Measurements from ENCODE around the gene RNF213. TPM values are rescaled to one million over a fixed set of nuclear protein-coding genes. Genes with fewer than 3 reads are reported as not detected.

The RNF213 gene
- total RNA-seq, 1 experiment from 2014 or later = 15.0 TPM

GRCh38 chr17:80221351-80222105 lies 39.1 kb upstream of the RNF213 start:
- Histone ChIP-seq H3K9me2 (replicated peaks; ENCODE audit: insufficient read depth, low read length) (no peaks in the 10 kb centered on the region), H4K20me1 (ENCODE audit: insufficient read depth, low read depth, low read length) (no peaks in the 10 kb centered on the region; the same call in 1 of the 2 replicates), H3K4me3 (ENCODE audit: low read length) (no peak overlapping the region), H3K36me3 (ENCODE audit: insufficient read depth, low read length) (no peaks in the 10 kb centered on the region), H3K27me3 (ENCODE audit: low read length) (no peaks in the 10 kb centered on the region), H3K79me2 (ENCODE audit: low read length) (peaks cover 9% of the 10 kb centered on the region; the same call in 1 of the 2 replicates), H3K4me1 (ENCODE audit: low read length) (peaks cover 16% of the 10 kb centered on the region), H2AFZ (ENCODE audit: low read length) (no peak overlapping the region), H3K9me3 (ENCODE audit: low read length) (no peaks in the 10 kb centered on the region), H3K9ac (ENCODE audit: low read length) (no peak overlapping the region), H3K4me2 (ENCODE audit: low read depth, low read length, poor library complexity, severe bottlenecking) (no peak overlapping the region), H3K27ac (ENCODE audit: low read length) (no peak overlapping the region)
- DNase-seq = no peak

GRCh38 chr17:80222376-80223141 lies 38.1 kb upstream of the RNF213 start:
- H3K36me3 ChIP-seq (ENCODE audit: insufficient read depth, low read length) = no peaks in the 10 kb centered on the region
- H3K9me2 ChIP-seq (replicated peaks; ENCODE audit: insufficient read depth, low read length) = no peaks in the 10 kb centered on the region
- H2AFZ ChIP-seq (ENCODE audit: low read length) = no peak overlapping the region
- H3K27me3 ChIP-seq (ENCODE audit: low read length) = no peaks in the 10 kb centered on the region
- no peak overlapping the region for H3K4me3 ChIP-seq (ENCODE audit: low read length)
- no peak for DNase-seq
- H3K9me3 ChIP-seq (ENCODE audit: low read length) = no peaks in the 10 kb centered on the region
- no peak overlapping the region for H3K27ac ChIP-seq (ENCODE audit: low read length)
- peaks cover 9% of the 10 kb centered on the region; the same call in 1 of the 2 replicates for H3K79me2 ChIP-seq (ENCODE audit: low read length)
- H3K4me1 ChIP-seq (ENCODE audit: low read length) = peaks cover 16% of the 10 kb centered on the region
- H3K4me2 ChIP-seq (ENCODE audit: low read depth, low read length, poor library complexity, severe bottlenecking) = no peak overlapping the region
- H3K9ac ChIP-seq (ENCODE audit: low read length) = no peak overlapping the region
- H4K20me1 ChIP-seq (ENCODE audit: insufficient read depth, low read depth, low read length) = no peaks in the 10 kb centered on the region; the same call in 1 of the 2 replicates

GRCh38 chr17:80223142-80223815 lies 37.4 kb upstream of the RNF213 start:
- H3K36me3 ChIP-seq (ENCODE audit: insufficient read depth, low read length) = no peaks in the 10 kb centered on the region
- H3K9me2 ChIP-seq (replicated peaks; ENCODE audit: insufficient read depth, low read length) = no peaks in the 10 kb centered on the region
- no peak overlapping the region for H3K4me2 ChIP-seq (ENCODE audit: low read depth, low read length, poor library complexity, severe bottlenecking)
- H3K9me3 ChIP-seq (ENCODE audit: low read length) = no peaks in the 10 kb centered on the region
- DNase-seq = no peak
- H3K4me3 ChIP-seq (ENCODE audit: low read length) = no peak overlapping the region
- H3K4me1 ChIP-seq (ENCODE audit: low read length) = peaks cover 16% of the 10 kb centered on the region
- H3K9ac ChIP-seq (ENCODE audit: low read length) = no peak overlapping the region
- H3K27me3 ChIP-seq (ENCODE audit: low read length) = no peaks in the 10 kb centered on the region
- H3K79me2 ChIP-seq (ENCODE audit: low read length) = peaks cover 9% of the 10 kb centered on the region; the same call in 1 of the 2 replicates
- no peak overlapping the region for H3K27ac ChIP-seq (ENCODE audit: low read length)
- no peak overlapping the region for H2AFZ ChIP-seq (ENCODE audit: low read length)
- no peaks in the 10 kb centered on the region; the same call in 1 of the 2 replicates for H4K20me1 ChIP-seq (ENCODE audit: insufficient read depth, low read depth, low read length)

- peaks cover 9% of the 10 kb centered on the region; the same call in 1 of the 2 replicates for H3K79me2 ChIP-seq (ENCODE audit: low read length)
- H3K9me3 ChIP-seq (ENCODE audit: low read length) = no peaks in the 10 kb centered on the region
- H3K4me1 ChIP-seq (ENCODE audit: low read length) = peaks cover 16% of the 10 kb centered on the region
- no peak overlapping the region for H2AFZ ChIP-seq (ENCODE audit: low read length)
- no peaks in the 10 kb centered on the region for H3K27me3 ChIP-seq (ENCODE audit: low read length)
- no peaks in the 10 kb centered on the region for H3K36me3 ChIP-seq (ENCODE audit: insufficient read depth, low read length)
- DNase-seq = no peak
- no peaks in the 10 kb centered on the region; the same call in 1 of the 2 replicates for H4K20me1 ChIP-seq (ENCODE audit: insufficient read depth, low read depth, low read length)
- H3K9ac ChIP-seq (ENCODE audit: low read length) = no peak overlapping the region
- no peaks in the 10 kb centered on the region for H3K9me2 ChIP-seq (replicated peaks; ENCODE audit: insufficient read depth, low read length)
- H3K4me3 ChIP-seq (ENCODE audit: low read length) = no peak overlapping the region
- no peak overlapping the region for H3K27ac ChIP-seq (ENCODE audit: low read length)
- no peak overlapping the region for H3K4me2 ChIP-seq (ENCODE audit: low read depth, low read length, poor library complexity, severe bottlenecking)
These were observed 36.7 kb upstream of the RNF213 start for GRCh38 chr17:80223838-80224497.

- no peak overlapping the region for H3K4me2 ChIP-seq (ENCODE audit: low read depth, low read length, poor library complexity, severe bottlenecking)
- H3K27me3 ChIP-seq (ENCODE audit: low read length) = no peaks in the 10 kb centered on the region
- no peak for DNase-seq
- H3K4me1 ChIP-seq (ENCODE audit: low read length) = peaks cover 9% of the 10 kb centered on the region
- H4K20me1 ChIP-seq (ENCODE audit: insufficient read depth, low read depth, low read length) = no peaks in the 10 kb centered on the region
- H3K9ac ChIP-seq (ENCODE audit: low read length) = no peak overlapping the region
- H3K36me3 ChIP-seq (ENCODE audit: insufficient read depth, low read length) = no peaks in the 10 kb centered on the region
- H2AFZ ChIP-seq (ENCODE audit: low read length) = no peak overlapping the region
- H3K79me2 ChIP-seq (ENCODE audit: low read length) = peaks cover 4% of the 10 kb centered on the region; the same call in 1 of the 2 replicates
- no peaks in the 10 kb centered on the region for H3K9me3 ChIP-seq (ENCODE audit: low read length)
- H3K27ac ChIP-seq (ENCODE audit: low read length) = no peak overlapping the region
- no peak overlapping the region for H3K4me3 ChIP-seq (ENCODE audit: low read length)
- H3K9me2 ChIP-seq (replicated peaks; ENCODE audit: insufficient read depth, low read length) = no peaks in the 10 kb centered on the region
These were observed 36.0 kb upstream of the RNF213 start for GRCh38 chr17:80224683-80225082.

- no peak for DNase-seq
- Histone ChIP-seq H3K4me3 (ENCODE audit: low read length) (no peak overlapping the region), H4K20me1 (ENCODE audit: insufficient read depth, low read depth, low read length) (no peaks in the 10 kb centered on the region), H3K9me3 (ENCODE audit: low read length) (no peaks in the 10 kb centered on the region), H3K9ac (ENCODE audit: low read length) (no peak overlapping the region), H3K36me3 (ENCODE audit: insufficient read depth, low read length) (no peaks in the 10 kb centered on the region), H3K4me2 (ENCODE audit: low read depth, low read length, poor library complexity, severe bottlenecking) (no peak overlapping the region), H3K79me2 (ENCODE audit: low read length) (no peaks in the 10 kb centered on the region), H3K27ac (ENCODE audit: low read length) (no peak overlapping the region), H3K9me2 (replicated peaks; ENCODE audit: insufficient read depth, low read length) (no peaks in the 10 kb centered on the region), H2AFZ (ENCODE audit: low read length) (no peak overlapping the region), H3K27me3 (ENCODE audit: low read length) (no peaks in the 10 kb centered on the region), H3K4me1 (ENCODE audit: low read length) (peaks cover 7% of the 10 kb centered on the region)
These were observed 35.4 kb upstream of the RNF213 start for GRCh38 chr17:80225230-80225629.

- H3K79me2 ChIP-seq (ENCODE audit: low read length) = no peaks in the 10 kb centered on the region
- H3K4me1 ChIP-seq (ENCODE audit: low read length) = no peaks in the 10 kb centered on the region
- no peaks in the 10 kb centered on the region for H3K36me3 ChIP-seq (ENCODE audit: insufficient read depth, low read length)
- H4K20me1 ChIP-seq (ENCODE audit: insufficient read depth, low read depth, low read length) = no peaks in the 10 kb centered on the region
- H3K4me3 ChIP-seq (ENCODE audit: low read length) = no peak overlapping the region
- no peak overlapping the region for H3K9ac ChIP-seq (ENCODE audit: low read length)
- no peaks in the 10 kb centered on the region for H3K27me3 ChIP-seq (ENCODE audit: low read length)
- H2AFZ ChIP-seq (ENCODE audit: low read length) = no peak overlapping the region
- no peak overlapping the region for H3K4me2 ChIP-seq (ENCODE audit: low read depth, low read length, poor library complexity, severe bottlenecking)
- no peaks in the 10 kb centered on the region for H3K9me2 ChIP-seq (replicated peaks; ENCODE audit: insufficient read depth, low read length)
- H3K9me3 ChIP-seq (ENCODE audit: low read length) = peaks cover 5% of the 10 kb centered on the region
- H3K27ac ChIP-seq (ENCODE audit: low read length) = no peak overlapping the region
- no peak for DNase-seq
These were observed 33.5 kb upstream of the RNF213 start for GRCh38 chr17:80227156-80227555.
